Activated naive CD4-positive, alpha-beta T cell treated with anti-CD3 and anti-CD28 coated beads, Interleukin-2, amount 50 U/mL, for 24 hours (primary cell): ENCODE results near the gene IL1R1.
A peak's percentile ranks its signal among the peaks of the same experiment; 100 is the strongest.
"Not testable (repeated sequence)": the region's sequence is repeated elsewhere in the genome, so short reads cannot be mapped to it uniquely, and the experiment has no call there.

Source experiments
- H3K27ac Mint-ChIP-seq: one replicate; pipeline ENCODE4 v1.8.0; 2021; ENCODE audit warnings: mild to moderate bottlenecking, mixed read lengths
- H3K27me3 Mint-ChIP-seq: one replicate; pipeline ENCODE4 v1.8.0; 2021; ENCODE audit warnings: mixed read lengths
- H3K36me3 Mint-ChIP-seq: one replicate; pipeline ENCODE4 v1.8.0; 2021; ENCODE audit warnings: mixed read lengths
- H3K4me1 Mint-ChIP-seq: one replicate; pipeline ENCODE4 v1.8.0; 2021; ENCODE audit warnings: mixed read lengths
- H3K4me3 Mint-ChIP-seq: one replicate; pipeline ENCODE4 v1.8.0; 2021; ENCODE audit warnings: mild to moderate bottlenecking, mixed read lengths
- H3K9me3 Mint-ChIP-seq: one replicate; pipeline ENCODE4 v1.8.0; 2021; ENCODE audit warnings: mixed read lengths

Gene IL1R1

GRCh38 chr2:102141970-102142828 is at the start of gene IL1R1:
TSS of gene IL1R1 (plus strand) at chr2:102142746. CDS start at chr2:102157725, 14,979 bp downstream.
- peaks cover 42% of the 10 kb centered on the region for H3K4me1 Mint-ChIP-seq
- peak within 1 kb of the TSS; percentile 57 for H3K27ac Mint-ChIP-seq

GRCh38 chr2:102093662-102094061 is 48.9 kb upstream of the IL1R1 start:
- Mint-ChIP-seq H3K27me3 (no peaks in the 10 kb centered on the region), H3K9me3 (peaks cover 14% of the 10 kb centered on the region), H3K4me3 (no peak overlapping the region), H3K27ac (peak overlapping the region; percentile 41), H3K36me3 (peaks cover 9% of the 10 kb centered on the region), H3K4me1 (peaks cover 7% of the 10 kb centered on the region)

More at GRCh38 chr2:102141970-102142828, at the start of gene IL1R1:
- H3K27me3 Mint-ChIP-seq: peaks cover 23% of the 10 kb centered on the region
- peak within 1 kb of the TSS; percentile 78 for H3K4me3 Mint-ChIP-seq
- peaks cover 21% of the 10 kb centered on the region for H3K36me3 Mint-ChIP-seq
- H3K9me3 Mint-ChIP-seq: peaks cover 22% of the 10 kb centered on the region

GRCh38 chr2:102094917-102095316 is 47.6 kb upstream of the IL1R1 start:
- Mint-ChIP-seq H3K27me3 (no peaks in the 10 kb centered on the region), H3K4me1 (peaks cover 7% of the 10 kb centered on the region), H3K36me3 (peaks cover 8% of the 10 kb centered on the region), H3K4me3 (no peak overlapping the region), H3K9me3 (peaks cover 14% of the 10 kb centered on the region), H3K27ac (no peak overlapping the region)

GRCh38 chr2:102096103-102096502 is 46.4 kb upstream of the IL1R1 start:
- H3K9me3 Mint-ChIP-seq: peaks cover 6% of the 10 kb centered on the region
- peaks cover 10% of the 10 kb centered on the region for H3K4me1 Mint-ChIP-seq
- no peak overlapping the region for H3K27ac Mint-ChIP-seq
- no peaks in the 10 kb centered on the region for H3K27me3 Mint-ChIP-seq
- no peak overlapping the region for H3K4me3 Mint-ChIP-seq
- H3K36me3 Mint-ChIP-seq: peaks cover 5% of the 10 kb centered on the region

GRCh38 chr2:102098756-102099155 is 43.8 kb upstream of the IL1R1 start:
- Mint-ChIP-seq H3K27ac (peak overlapping the region; percentile 57), H3K9me3 (no peaks in the 10 kb centered on the region), H3K36me3 (no peaks in the 10 kb centered on the region), H3K4me1 (peaks cover 13% of the 10 kb centered on the region), H3K27me3 (no peaks in the 10 kb centered on the region), H3K4me3 (no peak overlapping the region)

GRCh38 chr2:102099536-102100298 is 42.8 kb upstream of the IL1R1 start:
- H3K4me1 Mint-ChIP-seq: peaks cover 20% of the 10 kb centered on the region

GRCh38 chr2:102100371-102101096 is 42.0 kb upstream of the IL1R1 start:
- Mint-ChIP-seq H3K9me3 (no peaks in the 10 kb centered on the region), H3K27ac (peak overlapping the region; percentile 31), H3K27me3 (no peaks in the 10 kb centered on the region), H3K4me1 (peaks cover 19% of the 10 kb centered on the region), H3K36me3 (peaks cover 3% of the 10 kb centered on the region), H3K4me3 (no peak overlapping the region)

More at GRCh38 chr2:102099536-102100298, 42.8 kb upstream of the IL1R1 start:
- H3K4me3 Mint-ChIP-seq: no peak overlapping the region
- peaks cover 3% of the 10 kb centered on the region for H3K36me3 Mint-ChIP-seq
- peak overlapping the region; percentile 31 for H3K27ac Mint-ChIP-seq
- no peaks in the 10 kb centered on the region for H3K27me3 Mint-ChIP-seq
- H3K9me3 Mint-ChIP-seq: no peaks in the 10 kb centered on the region

GRCh38 chr2:102101097-102101848 is 41.3 kb upstream of the IL1R1 start:
- Mint-ChIP-seq H3K4me3 (no peak overlapping the region), H3K27ac (no peak overlapping the region), H3K36me3 (peaks cover 3% of the 10 kb centered on the region), H3K4me1 (peaks cover 23% of the 10 kb centered on the region), H3K27me3 (no peaks in the 10 kb centered on the region), H3K9me3 (no peaks in the 10 kb centered on the region)

- H3K36me3 Mint-ChIP-seq: peaks cover 3% of the 10 kb centered on the region
- no peaks in the 10 kb centered on the region for H3K9me3 Mint-ChIP-seq
- H3K4me3 Mint-ChIP-seq: no peak overlapping the region
- H3K4me1 Mint-ChIP-seq: peaks cover 23% of the 10 kb centered on the region
- H3K27ac Mint-ChIP-seq: no peak overlapping the region
- no peaks in the 10 kb centered on the region for H3K27me3 Mint-ChIP-seq
These were observed 40.5 kb upstream of the IL1R1 start for GRCh38 chr2:102101849-102102635.

- H3K36me3 Mint-ChIP-seq, H3K27ac Mint-ChIP-seq, H3K4me3 Mint-ChIP-seq, H3K9me3 Mint-ChIP-seq, H3K27me3 Mint-ChIP-seq: not testable (repeated sequence)
- H3K4me1 Mint-ChIP-seq: peaks cover 23% of the 10 kb centered on the region
These were observed 40.0 kb upstream of the IL1R1 start for GRCh38 chr2:102102636-102102948.

- H3K4me1 Mint-ChIP-seq: peaks cover 23% of the 10 kb centered on the region
- H3K27ac Mint-ChIP-seq: peak overlapping the region; percentile 52
- H3K9me3 Mint-ChIP-seq: no peaks in the 10 kb centered on the region
- H3K36me3 Mint-ChIP-seq: peaks cover 3% of the 10 kb centered on the region
- no peak overlapping the region for H3K4me3 Mint-ChIP-seq
- no peaks in the 10 kb centered on the region for H3K27me3 Mint-ChIP-seq
These were observed 39.3 kb upstream of the IL1R1 start for GRCh38 chr2:102103284-102103683.

GRCh38 chr2:102103992-102104871 is 38.3 kb upstream of the IL1R1 start:
- Mint-ChIP-seq H3K27me3 (no peaks in the 10 kb centered on the region), H3K4me3 (peak overlapping the region; percentile 85), H3K36me3 (peaks cover 3% of the 10 kb centered on the region), H3K9me3 (no peaks in the 10 kb centered on the region), H3K4me1 (peaks cover 23% of the 10 kb centered on the region), H3K27ac (peak overlapping the region; percentile 93)

- Mint-ChIP-seq H3K27ac (no peak overlapping the region), H3K27me3 (no peaks in the 10 kb centered on the region), H3K9me3 (no peaks in the 10 kb centered on the region), H3K4me3 (peak overlapping the region; percentile 58), H3K4me1 (peaks cover 20% of the 10 kb centered on the region), H3K36me3 (peaks cover 3% of the 10 kb centered on the region)
These were observed 36.4 kb upstream of the IL1R1 start for GRCh38 chr2:102106133-102106556.
